H1 (cell line): ENCODE measurements around the gene KLF7.

Source experiments
- CTCF ChIP-seq, 3 experiments: IDR thresholded peaks; 1 replicate in 2 of 3; 2 replicates in 1 of 3; pipeline versions ENCODE4 v1.5.1 to v1.6.1; 2011; ENCODE audit warnings: low read length in 3 of 3, mild to moderate bottlenecking in 3 of 3, inconsistent platforms in 2 of 3, low read depth in 1 of 3, moderate library complexity in 1 of 3; ENCODE audit not compliant: insufficient read depth in 1 of 3; ENCODE audit errors: control extremely low read depth in 1 of 3
- GABPA ChIP-seq: IDR thresholded peaks from 2 replicates; pipeline ENCODE4 v1.6.1; 2011; ENCODE audit warnings: mild to moderate bottlenecking, low read length, moderate library complexity, borderline replicate concordance; ENCODE audit not compliant: insufficient read depth
- JUND ChIP-seq: IDR thresholded peaks from 2 replicates; pipeline ENCODE4 v1.6.1; 2011; ENCODE audit warnings: mild to moderate bottlenecking, improper control_type of control experiment, low read length
- POLR2A ChIP-seq, 2 experiments: IDR thresholded peaks; 1 replicate in 1 of 2; 2 replicates in 1 of 2; pipeline ENCODE4 v1.6.1; 2011; ENCODE audit warnings: low read depth in 2 of 2, low read length in 2 of 2, mild to moderate bottlenecking in 2 of 2; ENCODE audit errors: control extremely low read depth in 1 of 2
- TAF1 ChIP-seq: IDR thresholded peaks from 2 replicates; pipeline ENCODE4 v1.6.1; 2011; ENCODE audit warnings: mild to moderate bottlenecking, low read depth, low read length

GRCh38 chr2:207093234-207093633, 72.5 kb downstream of the KLF7 start:
- TF ChIP-seq JUND (no peak), TAF1 (no peak), POLR2A (IDR thresholded peaks at IDR 0.05; ENCODE audit: control extremely low read depth in 1 of 2, low read depth in 2 of 2, low read length in 2 of 2) (no peak), GABPA (no peak), CTCF (IDR thresholded peaks at IDR 0.05; ENCODE audit: control extremely low read depth in 1 of 3, insufficient read depth in 1 of 3, low read depth in 1 of 3, low read length in 3 of 3) (no peak)
